Uterus (tissue), 4 donors: Measurements from ENCODE around the gene DUSP14. TPM values are rescaled to one million over a fixed set of nuclear protein-coding genes. Genes with fewer than 3 reads are reported as not detected.
"Not testable (repeated sequence)": the region's sequence is repeated elsewhere in the genome, so short reads cannot be mapped to it uniquely, and the experiment has no call there.

Experiments
- DNase-seq, 2 donors: peaks; one replicate each; pipeline ENCODE4 v3.0.0-alpha.2; 2019 to 2020
- H3K27ac ChIP-seq, 2 donors: fragments of 200-600 bp; sonication (generic); 1 replicate in 1 of 2; 2 replicates in 1 of 2; pipeline ENCODE4 v1.5.1; 2016 to 2018
- H3K27me3 ChIP-seq, 2 donors: fragments of 200-600 bp; sonication (generic); one replicate each; pipeline ENCODE4 v1.5.1; 2018 to 2019; ENCODE audit warnings: control low read depth in 1 of 2
- H3K36me3 ChIP-seq, 2 donors: fragments of 200-600 bp; sonication (generic); one replicate each; pipeline ENCODE4 v1.5.1; 2019; ENCODE audit warnings: control low read depth in 1 of 2
- H3K4me1 ChIP-seq, 2 donors: fragments of 200-600 bp; sonication (generic); one replicate each; pipeline ENCODE4 v1.5.1; 2018 to 2019; ENCODE audit warnings: control low read depth in 1 of 2
- H3K4me3 ChIP-seq, 2 donors: fragments of 200-600 bp; sonication (generic); 1 replicate in 1 of 2; 2 replicates in 1 of 2; pipeline ENCODE4 v1.5.1; 2018 to 2019; ENCODE audit warnings: mild to moderate bottlenecking in 1 of 2
- H3K9me3 ChIP-seq, 2 donors: fragments of 200-600 bp; sonication (generic); one replicate each; pipeline ENCODE4 v1.5.1; 2019; ENCODE audit warnings: control low read depth in 1 of 2
- POLR2A ChIP-seq, 2 donors: fragments of 450-650 bp; IDR thresholded peaks; one replicate each; pipeline ENCODE4 v1.6.1; 2016; ENCODE audit warnings: antibody characterized with exemption in 2 of 2, mild to moderate bottlenecking in 1 of 2, moderate library complexity in 1 of 2
- intact Hi-C: fragments of 100-400 bp; cut with DNase I; formaldehyde crosslinking; loops from one replicate; pipeline ENCODE4 v1.15.1; 2023; ENCODE audit warnings: low total_unique reads
- total RNA-seq, 4 donors: library from RNA; depleted of rRNA in 3 of 4; stranded (reverse); fragments of >200 nt in 3 of 4; gene quantifications; one replicate each; pipeline versions ENCODE4 v1.1.0 to v1.2.4, GENCODE V29; 2014 to 2023
- TF ChIP-seq, protein P1 (sequence below), 4 experiments: fragments of 200-600 bp in 2 of 4; fragments of 450-650 bp in 2 of 4; sonication (generic) in 2 of 4; IDR thresholded peaks; one replicate each; pipeline ENCODE4 v1.5.1; 2016 to 2019; ENCODE audit warnings: antibody characterized with exemption in 4 of 4, mild to moderate bottlenecking in 2 of 4, moderate library complexity in 1 of 4
- donor health status: DM: yes; HTN: yes; CAD: no.

DUSP14 gene
- total RNA-seq, 4 donors from 2014 or later, result 10.4 to 70.0 (median 32.6) TPM

DNA sequence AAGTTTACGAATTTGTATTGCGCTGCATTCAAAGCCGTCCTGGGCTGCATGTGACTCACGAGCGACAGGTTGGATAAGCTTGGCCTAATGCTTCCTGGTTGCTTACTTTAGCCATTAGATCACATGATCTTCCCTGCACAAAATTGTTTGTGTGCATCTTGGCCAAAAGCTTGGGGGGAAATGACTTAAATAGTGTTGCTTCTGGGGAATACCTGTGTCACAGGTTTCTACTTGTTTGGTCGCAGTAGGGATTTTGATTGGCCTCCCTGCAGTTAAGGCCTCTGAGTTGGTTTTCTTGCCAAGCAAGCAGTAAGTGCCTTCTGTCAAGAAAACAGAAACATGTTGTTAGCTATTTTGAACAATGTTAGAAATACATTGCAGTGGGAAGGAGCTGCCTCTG, 39.6 kb upstream of the DUSP14 start:
- H3K27me3 ChIP-seq, result no peaks in the 10 kb centered on the region
- no peaks in the 10 kb centered on the region for H3K9me3 ChIP-seq
- no peak overlapping the region for H3K4me3 ChIP-seq
- intact Hi-C loops, result no loop called here
- no peak for DNase-seq
- no peaks in the 10 kb centered on the region for H3K36me3 ChIP-seq
- no peak for TF ChIP-seq POLR2A (IDR thresholded peaks at IDR 0.05)
- TF ChIP-seq, protein P1, sequence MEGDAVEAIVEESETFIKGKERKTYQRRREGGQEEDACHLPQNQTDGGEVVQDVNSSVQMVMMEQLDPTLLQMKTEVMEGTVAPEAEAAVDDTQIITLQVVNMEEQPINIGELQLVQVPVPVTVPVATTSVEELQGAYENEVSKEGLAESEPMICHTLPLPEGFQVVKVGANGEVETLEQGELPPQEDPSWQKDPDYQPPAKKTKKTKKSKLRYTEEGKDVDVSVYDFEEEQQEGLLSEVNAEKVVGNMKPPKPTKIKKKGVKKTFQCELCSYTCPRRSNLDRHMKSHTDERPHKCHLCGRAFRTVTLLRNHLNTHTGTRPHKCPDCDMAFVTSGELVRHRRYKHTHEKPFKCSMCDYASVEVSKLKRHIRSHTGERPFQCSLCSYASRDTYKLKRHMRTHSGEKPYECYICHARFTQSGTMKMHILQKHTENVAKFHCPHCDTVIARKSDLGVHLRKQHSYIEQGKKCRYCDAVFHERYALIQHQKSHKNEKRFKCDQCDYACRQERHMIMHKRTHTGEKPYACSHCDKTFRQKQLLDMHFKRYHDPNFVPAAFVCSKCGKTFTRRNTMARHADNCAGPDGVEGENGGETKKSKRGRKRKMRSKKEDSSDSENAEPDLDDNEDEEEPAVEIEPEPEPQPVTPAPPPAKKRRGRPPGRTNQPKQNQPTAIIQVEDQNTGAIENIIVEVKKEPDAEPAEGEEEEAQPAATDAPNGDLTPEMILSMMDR (IDR thresholded peaks at IDR 0.05), result no peak
- no peaks in the 10 kb centered on the region for H3K4me1 ChIP-seq
- H3K27ac ChIP-seq, result no peak overlapping the region

DNA sequence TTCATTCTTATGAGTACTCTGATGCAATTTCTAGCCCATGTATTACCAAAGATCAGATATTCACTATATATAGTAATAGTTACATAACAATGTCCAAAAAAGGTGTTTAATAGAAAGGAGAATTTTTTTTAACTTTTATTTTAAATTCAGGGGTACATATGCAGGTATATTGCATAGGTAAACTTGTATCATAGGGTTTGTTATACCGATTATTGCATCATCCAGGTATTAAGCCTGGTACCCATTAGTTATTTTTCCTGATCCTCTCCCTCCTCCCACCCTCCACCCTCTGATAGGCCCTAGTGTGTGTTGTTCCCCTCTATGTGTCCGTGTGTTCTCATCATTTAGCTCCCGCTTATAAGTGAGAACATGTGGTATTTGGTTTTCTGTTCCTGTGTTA, 31.9 kb upstream of the DUSP14 start:
- H3K36me3 ChIP-seq, H3K4me3 ChIP-seq, H3K4me1 ChIP-seq, DNase-seq, intact Hi-C loops, H3K9me3 ChIP-seq, H3K27ac ChIP-seq, H3K27me3 ChIP-seq: not testable (repeated sequence)

DNA sequence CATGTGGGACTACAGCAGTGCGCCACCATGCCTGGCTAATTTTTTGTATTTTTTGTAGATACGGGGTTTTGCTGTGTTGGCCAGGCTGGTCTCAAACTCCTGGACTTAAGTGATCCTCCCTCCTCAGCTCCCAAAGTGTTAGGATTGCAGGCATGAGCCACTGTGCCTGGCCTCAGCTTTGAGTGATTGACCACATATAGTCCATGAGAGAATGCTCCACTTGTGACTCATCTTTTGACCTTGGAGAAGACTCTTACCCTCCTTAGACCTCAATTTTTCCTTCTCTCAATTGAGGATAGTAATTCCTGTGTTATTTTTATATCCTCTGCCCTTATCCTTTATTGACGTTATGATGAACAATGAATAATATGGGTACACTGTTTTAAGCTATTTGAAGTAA, 30.9 kb upstream of the DUSP14 start:
- Histone ChIP-seq H3K27me3 (no peaks in the 10 kb centered on the region), H3K9me3 (no peaks in the 10 kb centered on the region), H3K4me1 (no peaks in the 10 kb centered on the region), H3K27ac (no peak overlapping the region), H3K36me3 (no peaks in the 10 kb centered on the region), H3K4me3 (no peak overlapping the region)
- no peak for DNase-seq
- TF ChIP-seq, protein P1 (IDR thresholded peaks at IDR 0.05), result no peak
- no peak for TF ChIP-seq POLR2A (IDR thresholded peaks at IDR 0.05)
- intact Hi-C loops, result no loop called here

DNA sequence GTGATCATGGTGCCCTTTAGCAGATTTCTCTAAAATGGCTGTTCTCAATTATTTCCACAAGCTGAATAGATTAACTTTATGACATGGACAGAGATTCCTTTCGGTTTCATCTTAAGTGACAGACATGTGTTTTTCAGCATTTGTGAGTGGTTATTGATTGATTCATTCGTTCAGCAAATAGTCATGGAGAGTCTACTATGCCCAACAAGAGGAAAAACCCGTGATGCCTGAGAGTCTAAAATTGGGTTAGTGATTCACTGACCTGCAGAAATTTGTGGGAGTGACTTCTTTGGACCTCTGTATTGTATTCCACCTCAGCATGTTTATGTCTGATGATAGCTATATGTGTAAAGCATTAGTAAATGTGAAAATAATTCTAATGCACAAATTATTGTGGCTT, 28.0 kb upstream of the DUSP14 start:
- no peak for TF ChIP-seq POLR2A (IDR thresholded peaks at IDR 0.05)
- TF ChIP-seq, protein P1 (IDR thresholded peaks at IDR 0.05), result no peak
- no peak for DNase-seq
- no peak overlapping the region for H3K4me3 ChIP-seq
- intact Hi-C loops, result no loop called here
- no peak overlapping the region for H3K27ac ChIP-seq
- no peaks in the 10 kb centered on the region for H3K9me3 ChIP-seq
- no peaks in the 10 kb centered on the region for H3K27me3 ChIP-seq
- H3K4me1 ChIP-seq, result no peaks in the 10 kb centered on the region
- no peaks in the 10 kb centered on the region for H3K36me3 ChIP-seq

DNA sequence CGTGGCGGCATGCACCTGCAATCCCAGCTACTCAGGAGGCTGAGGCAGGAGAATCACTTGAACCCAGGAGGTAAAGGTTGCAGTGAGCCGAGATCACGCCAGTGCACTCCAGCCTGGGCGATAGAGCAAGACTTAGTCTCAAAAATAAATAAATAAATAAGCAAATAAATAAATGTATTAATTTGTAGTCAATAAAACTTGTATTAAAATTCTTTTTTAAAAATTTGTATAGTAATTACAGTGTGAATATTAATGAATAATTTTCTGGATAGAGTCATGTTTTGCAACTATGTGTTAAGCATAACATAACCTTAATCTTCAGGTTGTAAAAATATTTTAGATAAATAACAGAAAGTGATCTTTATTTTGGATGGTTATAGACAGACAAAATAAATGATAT, 27.2 kb upstream of the DUSP14 start:
- no peaks in the 10 kb centered on the region for H3K9me3 ChIP-seq
- H3K36me3 ChIP-seq, result no peaks in the 10 kb centered on the region
- no peak overlapping the region for H3K27ac ChIP-seq
- TF ChIP-seq, protein P1 (IDR thresholded peaks at IDR 0.05), result no peak
- no peak for TF ChIP-seq POLR2A (IDR thresholded peaks at IDR 0.05)
- intact Hi-C loops, result no loop called here
- no peak overlapping the region for H3K4me3 ChIP-seq
- no peaks in the 10 kb centered on the region for H3K27me3 ChIP-seq
- DNase-seq, result no peak
- H3K4me1 ChIP-seq, result no peaks in the 10 kb centered on the region

DNA sequence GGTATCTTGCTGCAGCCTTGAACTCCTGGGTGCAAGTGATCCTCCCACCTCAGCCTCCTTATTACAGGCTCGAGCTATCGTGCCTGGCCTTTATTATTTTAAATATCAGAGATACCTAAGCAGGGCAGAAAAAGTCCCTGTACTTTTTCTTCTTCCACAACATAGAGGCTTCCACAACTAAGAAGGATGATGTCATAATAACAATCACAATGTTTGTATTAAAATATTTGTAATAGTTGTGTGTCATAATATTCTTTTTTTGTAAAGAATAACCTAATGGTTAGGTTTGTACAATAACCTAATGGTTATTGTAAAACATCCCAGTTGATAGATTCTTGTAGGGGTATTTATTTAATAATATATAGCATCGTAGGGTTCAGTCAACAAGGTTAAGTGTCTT, 26.7 kb upstream of the DUSP14 start:
- H3K9me3 ChIP-seq, result no peaks in the 10 kb centered on the region
- intact Hi-C loops, result no loop called here
- H3K27ac ChIP-seq, result no peak overlapping the region
- no peaks in the 10 kb centered on the region for H3K4me1 ChIP-seq
- H3K4me3 ChIP-seq, result no peak overlapping the region
- no peak for DNase-seq
- no peaks in the 10 kb centered on the region for H3K27me3 ChIP-seq
- H3K36me3 ChIP-seq, result no peaks in the 10 kb centered on the region
- no peak for TF ChIP-seq POLR2A (IDR thresholded peaks at IDR 0.05)
- TF ChIP-seq, protein P1 (IDR thresholded peaks at IDR 0.05), result no peak
